GM19468 (cell line): Measurements from ENCODE around the gene FBN2.
"Not testable (repeated sequence)": the region's sequence is repeated elsewhere in the genome, so short reads cannot be mapped to it uniquely, and the experiment has no call there.

Experiments
- ATAC-seq: cut with Tn5 transposase; IDR thresholded peaks from one replicate; pipeline ENCODE4 v1.9.1; 2021; ENCODE audit warnings: mild to moderate bottlenecking, moderate library complexity, moderate number of reproducible peaks; ENCODE audit not compliant: unreplicated experiment; ENCODE audit errors: extremely low read depth

FBN2 gene

GRCh38 chr5:128334010-128334716 lies 203.9 kb downstream of the FBN2 start:
- no peak for ATAC-seq

GRCh38 chr5:128331261-128331660 lies 206.8 kb downstream of the FBN2 start:
- ATAC-seq: no peak

GRCh38 chr5:128329386-128329939 lies 208.6 kb downstream of the FBN2 start:
- no peak for ATAC-seq

- no peak for ATAC-seq
Observed at GRCh38 chr5:128328446-128328845, 209.6 kb downstream of the FBN2 start.

- ATAC-seq: no peak
Observed at GRCh38 chr5:128328007-128328406, 210.0 kb downstream of the FBN2 start.

GRCh38 chr5:128321418-128321817 lies 216.6 kb downstream of the FBN2 start:
- ATAC-seq: not testable (repeated sequence)

GRCh38 chr5:128318691-128319090 lies 219.4 kb downstream of the FBN2 start:
- no peak for ATAC-seq

GRCh38 chr5:128317481-128317880 lies 220.6 kb downstream of the FBN2 start:
- no peak for ATAC-seq

GRCh38 chr5:128315671-128316070 lies 222.4 kb downstream of the FBN2 start:
- no peak for ATAC-seq

GRCh38 chr5:128305341-128305740 lies 232.7 kb downstream of the FBN2 start:
- ATAC-seq: no peak

GRCh38 chr5:128304791-128305190 lies 233.3 kb downstream of the FBN2 start:
- no peak for ATAC-seq

GRCh38 chr5:128304088-128304487 lies 234.0 kb downstream of the FBN2 start:
- ATAC-seq: no peak

GRCh38 chr5:128303593-128303992 lies 234.5 kb downstream of the FBN2 start:
- no peak for ATAC-seq

- ATAC-seq: no peak
Observed at GRCh38 chr5:128300181-128300580, 237.9 kb downstream of the FBN2 start.

GRCh38 chr5:128290152-128290858 lies 247.7 kb downstream of the FBN2 start:
- no peak for ATAC-seq

- ATAC-seq: no peak
Observed at GRCh38 chr5:128287740-128288139, 250.3 kb downstream of the FBN2 start.

- ATAC-seq: no peak
Observed at GRCh38 chr5:128284236-128284635, 253.8 kb downstream of the FBN2 start.

GRCh38 chr5:128279345-128279744 lies 258.7 kb downstream of the FBN2 start:
- no peak for ATAC-seq

GRCh38 chr5:128276537-128277216 lies 261.4 kb downstream of the FBN2 start:
- no peak for ATAC-seq

GRCh38 chr5:128274441-128274840 lies 263.6 kb downstream of the FBN2 start:
- ATAC-seq: no peak

GRCh38 chr5:128273736-128274135 lies 264.3 kb downstream of the FBN2 start:
- ATAC-seq: no peak
